KMS-11 (cell line): Measurements from ENCODE around the gene RNF133.

Experiments used
- H2AFZ ChIP-seq: fragments of 200-600 bp; sonication (generic); 2 replicates; pipeline ENCODE4 v1.6.1; 2016; ENCODE audit warnings: antibody characterized with exemption, mixed run types, low read depth
- H3K27ac ChIP-seq: fragments of 200-600 bp; sonication (generic); 2 replicates; pipeline ENCODE4 v1.6.1; 2016; ENCODE audit warnings: mild to moderate bottlenecking, mixed run types
- H3K27me3 ChIP-seq: fragments of 200-600 bp; sonication (generic); 2 replicates; pipeline ENCODE4 v1.6.1; 2017; ENCODE audit warnings: mild to moderate bottlenecking, low read depth, mixed run types, moderate library complexity; ENCODE audit not compliant: insufficient read depth
- H3K36me3 ChIP-seq: fragments of 200-600 bp; sonication (generic); 2 replicates; pipeline ENCODE4 v1.6.1; 2017; ENCODE audit warnings: mild to moderate bottlenecking, mixed run types; ENCODE audit not compliant: insufficient read depth
- H3K4me1 ChIP-seq: fragments of 200-600 bp; sonication (generic); 2 replicates; pipeline ENCODE4 v1.6.1; 2016; ENCODE audit warnings: mild to moderate bottlenecking, low read depth, mixed run types; ENCODE audit not compliant: poor library complexity, severe bottlenecking
- H3K4me2 ChIP-seq: fragments of 200-600 bp; sonication (generic); 2 replicates; pipeline ENCODE4 v1.7.0; 2016; ENCODE audit warnings: mild to moderate bottlenecking, mixed run types
- H3K4me3 ChIP-seq: fragments of 200-600 bp; sonication (generic); IDR thresholded peaks from 2 replicates; pipeline ENCODE4 v1.6.1; 2017; ENCODE audit warnings: low read depth, low read length, mixed read lengths; ENCODE audit not compliant: insufficient read depth
- H3K79me2 ChIP-seq: fragments of 200-600 bp; sonication (generic); 2 replicates; pipeline ENCODE4 v1.6.1; 2016; ENCODE audit warnings: low read depth, mixed run types; ENCODE audit not compliant: insufficient read depth
- H3K9ac ChIP-seq: fragments of 200-600 bp; sonication (generic); 2 replicates; pipeline ENCODE4 v1.6.1; 2016; ENCODE audit warnings: mild to moderate bottlenecking, mixed run types
- H4K20me1 ChIP-seq: fragments of 200-600 bp; sonication (generic); 2 replicates; pipeline ENCODE4 v1.6.1; 2016; ENCODE audit warnings: mild to moderate bottlenecking, mixed run types; ENCODE audit not compliant: insufficient read depth
- TF ChIP-seq, protein P1 (sequence below): fragments of 200-600 bp; sonication (generic); conservative IDR thresholded peaks from 2 replicates; pipeline ENCODE4 v1.6.1; 2017; ENCODE audit warnings: low read depth, mild to moderate bottlenecking, antibody characterized with exemption, low read length, moderate library complexity, mixed read lengths

RNF133 gene

DNA sequence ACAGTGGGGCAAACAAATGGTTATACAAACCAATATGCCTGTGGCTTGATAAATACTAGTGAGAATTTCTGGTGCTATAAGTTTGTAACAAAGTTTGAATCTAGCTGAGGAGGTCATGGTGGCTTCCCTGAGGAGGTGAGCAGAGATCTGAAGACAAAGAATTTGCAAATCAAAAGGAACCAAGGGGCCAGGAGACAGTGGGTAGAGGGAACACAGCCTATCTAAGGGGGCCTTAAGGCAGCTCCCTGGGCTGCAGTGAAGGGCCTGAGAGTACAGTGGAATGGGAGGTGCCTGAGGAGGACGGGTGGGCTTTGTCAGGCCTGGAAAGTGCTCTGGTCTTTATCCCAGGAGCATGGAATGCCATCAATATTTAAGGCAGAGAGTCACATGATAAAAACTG, 21.8 kb downstream of the RNF133 start:
- no peaks in the 10 kb centered on the region for H4K20me1 ChIP-seq
- H3K4me2 ChIP-seq, result no peak overlapping the region
- no peak overlapping the region for H3K4me3 ChIP-seq
- no peaks in the 10 kb centered on the region for H3K79me2 ChIP-seq
- no peaks in the 10 kb centered on the region for H3K27me3 ChIP-seq
- H3K36me3 ChIP-seq, result no peaks in the 10 kb centered on the region
- no peaks in the 10 kb centered on the region for H3K4me1 ChIP-seq
- H3K27ac ChIP-seq, result no peak overlapping the region
- no peak overlapping the region for H3K9ac ChIP-seq
- no peak overlapping the region for H2AFZ ChIP-seq
- TF ChIP-seq, protein P1, sequence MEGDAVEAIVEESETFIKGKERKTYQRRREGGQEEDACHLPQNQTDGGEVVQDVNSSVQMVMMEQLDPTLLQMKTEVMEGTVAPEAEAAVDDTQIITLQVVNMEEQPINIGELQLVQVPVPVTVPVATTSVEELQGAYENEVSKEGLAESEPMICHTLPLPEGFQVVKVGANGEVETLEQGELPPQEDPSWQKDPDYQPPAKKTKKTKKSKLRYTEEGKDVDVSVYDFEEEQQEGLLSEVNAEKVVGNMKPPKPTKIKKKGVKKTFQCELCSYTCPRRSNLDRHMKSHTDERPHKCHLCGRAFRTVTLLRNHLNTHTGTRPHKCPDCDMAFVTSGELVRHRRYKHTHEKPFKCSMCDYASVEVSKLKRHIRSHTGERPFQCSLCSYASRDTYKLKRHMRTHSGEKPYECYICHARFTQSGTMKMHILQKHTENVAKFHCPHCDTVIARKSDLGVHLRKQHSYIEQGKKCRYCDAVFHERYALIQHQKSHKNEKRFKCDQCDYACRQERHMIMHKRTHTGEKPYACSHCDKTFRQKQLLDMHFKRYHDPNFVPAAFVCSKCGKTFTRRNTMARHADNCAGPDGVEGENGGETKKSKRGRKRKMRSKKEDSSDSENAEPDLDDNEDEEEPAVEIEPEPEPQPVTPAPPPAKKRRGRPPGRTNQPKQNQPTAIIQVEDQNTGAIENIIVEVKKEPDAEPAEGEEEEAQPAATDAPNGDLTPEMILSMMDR, result no peak

DNA sequence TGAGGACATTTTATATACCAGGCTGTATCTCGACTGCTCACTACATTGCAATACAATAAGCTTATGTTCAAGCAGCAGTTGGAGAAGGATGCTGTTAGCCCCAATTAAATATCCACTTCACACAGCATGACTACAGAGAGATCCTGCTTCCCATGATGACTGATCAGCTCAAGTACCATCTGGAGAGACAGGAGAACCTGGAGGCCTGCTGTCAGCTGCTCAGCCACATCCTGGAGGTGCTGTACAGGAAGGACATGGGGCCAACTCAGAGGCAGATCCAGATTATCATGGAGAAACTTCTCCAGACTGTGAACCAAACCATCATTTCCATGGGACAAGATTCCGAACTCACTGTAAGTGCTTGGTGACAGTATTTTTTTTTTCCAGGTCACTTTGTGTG, 22.5 kb downstream of the RNF133 start:
- Histone ChIP-seq H3K4me1 (no peaks in the 10 kb centered on the region), H3K79me2 (no peaks in the 10 kb centered on the region), H3K27me3 (no peaks in the 10 kb centered on the region), H3K36me3 (no peaks in the 10 kb centered on the region), H2AFZ (no peak overlapping the region), H4K20me1 (no peaks in the 10 kb centered on the region), H3K4me2 (no peak overlapping the region), H3K9ac (no peak overlapping the region), H3K4me3 (no peak overlapping the region), H3K27ac (no peak overlapping the region)
- TF ChIP-seq, protein P1, result no peak

DNA sequence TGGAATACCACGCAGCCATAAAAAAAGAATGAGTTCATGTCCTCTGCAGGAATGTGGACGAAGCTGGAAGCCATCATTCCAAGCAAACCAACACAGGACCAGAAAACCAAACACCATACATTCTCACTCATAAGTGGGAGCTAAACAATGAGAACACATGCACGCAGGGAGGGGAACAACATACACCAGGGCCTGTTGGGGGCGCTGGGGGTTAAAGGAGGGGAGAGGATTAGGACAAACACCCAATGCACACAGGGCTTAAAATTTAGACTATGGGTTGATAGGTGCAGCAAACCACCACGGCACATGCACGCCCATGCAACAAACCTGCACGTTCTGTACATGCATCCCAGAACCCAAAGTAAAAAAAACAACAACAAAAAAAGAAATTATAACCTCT, 23.3 kb downstream of the RNF133 start:
- Histone ChIP-seq H3K4me2 (no peak overlapping the region), H3K27me3 (no peaks in the 10 kb centered on the region), H3K4me3 (no peak overlapping the region), H3K9ac (no peak overlapping the region), H3K36me3 (no peaks in the 10 kb centered on the region), H3K79me2 (no peaks in the 10 kb centered on the region), H2AFZ (no peak overlapping the region), H4K20me1 (no peaks in the 10 kb centered on the region), H3K4me1 (no peaks in the 10 kb centered on the region), H3K27ac (no peak overlapping the region)
- TF ChIP-seq, protein P1, result no peak

DNA sequence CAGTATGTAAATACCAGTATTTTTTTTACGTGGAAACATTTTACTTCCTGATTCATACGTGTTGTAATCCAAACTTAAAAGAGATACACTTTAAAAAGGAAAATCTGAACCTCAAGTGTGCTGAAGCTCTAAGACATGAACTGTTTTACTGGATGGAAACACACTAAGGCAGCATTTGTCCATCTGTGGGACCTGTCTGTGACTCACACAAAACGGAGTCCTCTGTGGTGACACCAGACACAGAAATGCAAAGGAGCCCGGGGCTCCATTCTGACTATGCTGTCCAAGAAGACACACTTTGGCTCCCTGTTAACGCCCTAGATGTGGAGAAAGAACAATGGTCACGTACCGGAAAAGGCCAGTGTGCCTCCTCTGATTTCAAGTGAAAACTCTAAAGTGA, 23.9 kb downstream of the RNF133 start:
- H2AFZ ChIP-seq, result no peak overlapping the region
- H3K27me3 ChIP-seq, result no peaks in the 10 kb centered on the region
- H3K27ac ChIP-seq, result no peak overlapping the region
- no peaks in the 10 kb centered on the region for H3K36me3 ChIP-seq
- TF ChIP-seq, protein P1, result no peak
- no peaks in the 10 kb centered on the region for H3K4me1 ChIP-seq
- no peak overlapping the region for H3K4me2 ChIP-seq
- no peaks in the 10 kb centered on the region for H3K79me2 ChIP-seq
- no peak overlapping the region for H3K9ac ChIP-seq
- no peaks in the 10 kb centered on the region for H4K20me1 ChIP-seq
- H3K4me3 ChIP-seq, result no peak overlapping the region

DNA sequence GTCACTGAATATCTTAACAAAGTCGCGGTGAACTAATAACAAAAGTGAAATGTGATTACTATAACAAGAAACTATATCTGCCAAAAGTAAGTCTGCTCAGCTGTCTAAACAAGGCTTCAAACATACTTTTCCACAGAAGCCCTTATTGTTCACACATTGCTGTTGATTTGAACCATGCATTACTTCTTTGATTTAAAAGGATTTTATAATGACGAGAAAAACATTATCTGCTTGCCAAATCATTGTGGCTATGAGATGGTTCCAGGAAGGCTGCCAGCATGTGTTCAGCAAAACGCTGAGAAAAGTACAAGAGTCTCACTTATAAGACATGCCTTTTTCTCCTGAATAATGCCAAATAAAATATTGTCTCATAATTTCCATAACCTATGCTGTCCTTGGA, 24.4 kb downstream of the RNF133 start:
- Histone ChIP-seq H3K4me1 (no peaks in the 10 kb centered on the region), H2AFZ (no peak overlapping the region), H3K27me3 (no peaks in the 10 kb centered on the region), H3K27ac (no peak overlapping the region), H3K9ac (no peak overlapping the region), H3K4me2 (no peak overlapping the region), H3K79me2 (no peaks in the 10 kb centered on the region), H3K4me3 (no peak overlapping the region), H4K20me1 (no peaks in the 10 kb centered on the region), H3K36me3 (no peaks in the 10 kb centered on the region)
- TF ChIP-seq, protein P1, result no peak
